ENCODE results near the gene MAN1A1. TPM values are rescaled to one million over a fixed set of nuclear protein-coding genes. Genes with fewer than 3 reads are reported as not detected.
A peak's percentile ranks its signal among the peaks of the same experiment; 100 is the strongest.

The MAN1A1 gene
- total RNA-seq, 1 experiment from 2014 or later = 13.3 TPM

DNA sequence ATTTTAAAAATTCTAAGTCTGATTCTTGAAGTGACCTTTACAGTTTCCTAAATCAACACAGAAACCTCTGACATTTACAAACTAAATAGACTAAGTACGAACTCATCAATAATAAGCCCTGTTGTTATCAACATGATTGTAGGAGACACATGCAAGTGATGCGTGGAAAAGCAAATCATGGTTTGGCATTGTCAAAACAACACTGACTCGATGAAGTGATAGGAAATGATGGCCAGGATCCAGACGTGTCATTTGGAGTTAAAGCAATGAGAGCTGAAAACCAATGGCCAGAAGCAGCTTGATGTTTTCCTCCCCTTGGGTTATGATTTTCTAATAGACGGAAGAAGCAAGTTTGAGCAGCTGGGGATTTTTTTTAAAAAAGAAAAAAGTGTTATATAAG is 153.7 kb downstream of the MAN1A1 start:
- TF ChIP-seq, protein P1, sequence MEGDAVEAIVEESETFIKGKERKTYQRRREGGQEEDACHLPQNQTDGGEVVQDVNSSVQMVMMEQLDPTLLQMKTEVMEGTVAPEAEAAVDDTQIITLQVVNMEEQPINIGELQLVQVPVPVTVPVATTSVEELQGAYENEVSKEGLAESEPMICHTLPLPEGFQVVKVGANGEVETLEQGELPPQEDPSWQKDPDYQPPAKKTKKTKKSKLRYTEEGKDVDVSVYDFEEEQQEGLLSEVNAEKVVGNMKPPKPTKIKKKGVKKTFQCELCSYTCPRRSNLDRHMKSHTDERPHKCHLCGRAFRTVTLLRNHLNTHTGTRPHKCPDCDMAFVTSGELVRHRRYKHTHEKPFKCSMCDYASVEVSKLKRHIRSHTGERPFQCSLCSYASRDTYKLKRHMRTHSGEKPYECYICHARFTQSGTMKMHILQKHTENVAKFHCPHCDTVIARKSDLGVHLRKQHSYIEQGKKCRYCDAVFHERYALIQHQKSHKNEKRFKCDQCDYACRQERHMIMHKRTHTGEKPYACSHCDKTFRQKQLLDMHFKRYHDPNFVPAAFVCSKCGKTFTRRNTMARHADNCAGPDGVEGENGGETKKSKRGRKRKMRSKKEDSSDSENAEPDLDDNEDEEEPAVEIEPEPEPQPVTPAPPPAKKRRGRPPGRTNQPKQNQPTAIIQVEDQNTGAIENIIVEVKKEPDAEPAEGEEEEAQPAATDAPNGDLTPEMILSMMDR (IDR thresholded peaks at IDR 0.05; ENCODE audit: unreplicated experiment) = no peak
- no peaks in the 10 kb centered on the region for H3K27me3 Mint-ChIP-seq (ENCODE audit: unreplicated experiment)
- H3K27ac Mint-ChIP-seq (ENCODE audit: unreplicated experiment) = no peak overlapping the region
- CTCF ChIA-PET = no interaction called here
- H3K4me1 Mint-ChIP-seq (ENCODE audit: low read depth, unreplicated experiment) = peaks cover 19% of the 10 kb centered on the region
- no peaks in the 10 kb centered on the region for H3K9me3 Mint-ChIP-seq (ENCODE audit: low read depth, unreplicated experiment)
- intact Hi-C loops (cut with micrococcal nuclease; ENCODE audit: unreplicated experiment) = no loop called here
- DNase-seq = no peak
- H3K36me3 Mint-ChIP-seq (ENCODE audit: insufficient read depth, unreplicated experiment) = no peaks in the 10 kb centered on the region
- no peak overlapping the region for H3K4me3 Mint-ChIP-seq (ENCODE audit: low read depth, unreplicated experiment)
- BruUV-seq (replicated peaks) = no TSS peak

DNA sequence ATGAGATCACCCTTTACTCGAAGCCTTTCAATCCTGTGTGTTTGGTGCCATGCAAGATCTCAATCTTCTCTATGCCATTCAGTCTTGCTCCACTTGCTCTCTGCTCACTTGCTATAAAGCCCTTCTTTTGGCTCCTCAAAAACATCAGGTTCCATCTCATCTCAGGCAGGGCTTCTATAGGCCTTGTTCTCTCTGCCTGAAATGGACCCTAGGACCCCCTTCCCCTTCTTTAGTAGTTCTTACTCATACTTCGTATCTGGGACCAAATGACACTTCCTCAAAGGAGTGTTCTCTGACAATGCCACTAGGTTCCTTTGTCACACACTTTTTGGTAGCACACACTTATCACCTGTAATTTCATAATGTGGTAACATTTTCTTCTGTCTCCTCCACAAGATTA is 154.4 kb downstream of the MAN1A1 start:
- Mint-ChIP-seq H3K36me3 (ENCODE audit: insufficient read depth, unreplicated experiment) (no peaks in the 10 kb centered on the region), H3K4me1 (ENCODE audit: low read depth, unreplicated experiment) (peaks cover 13% of the 10 kb centered on the region)

DNA sequence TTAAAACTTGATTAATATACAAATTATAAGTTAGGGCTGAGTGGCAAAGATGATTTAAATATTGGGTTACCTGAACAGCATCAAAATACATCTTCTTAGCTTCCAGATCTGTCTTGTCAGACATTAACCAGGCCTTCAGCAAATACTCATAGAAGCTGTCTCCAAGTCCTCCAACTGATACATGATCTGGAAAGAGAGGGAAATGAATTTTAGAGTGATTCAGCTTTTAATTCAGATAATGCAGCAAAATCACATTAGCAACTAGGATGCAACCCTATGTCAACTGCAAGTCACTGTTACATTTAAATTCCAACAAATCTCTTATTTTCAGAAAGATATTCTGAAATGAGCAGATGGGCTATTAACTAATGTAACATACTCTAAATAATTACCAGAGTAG is 155.9 kb downstream of the MAN1A1 start:
- H3K4me3 Mint-ChIP-seq (ENCODE audit: low read depth, unreplicated experiment) = no peak overlapping the region
- BruUV-seq (replicated peaks) = no TSS peak
- TF ChIP-seq, protein P1 (IDR thresholded peaks at IDR 0.05; ENCODE audit: unreplicated experiment) = no peak
- no peak for DNase-seq
- no peak overlapping the region for H3K27ac Mint-ChIP-seq (ENCODE audit: unreplicated experiment)
- no peaks in the 10 kb centered on the region for H3K9me3 Mint-ChIP-seq (ENCODE audit: low read depth, unreplicated experiment)
- CTCF ChIA-PET = no interaction called here
- no peaks in the 10 kb centered on the region for H3K36me3 Mint-ChIP-seq (ENCODE audit: insufficient read depth, unreplicated experiment)
- no peaks in the 10 kb centered on the region for H3K27me3 Mint-ChIP-seq (ENCODE audit: unreplicated experiment)
- intact Hi-C loops (cut with micrococcal nuclease; ENCODE audit: unreplicated experiment) = no loop called here
- H3K4me1 Mint-ChIP-seq (ENCODE audit: low read depth, unreplicated experiment) = peaks cover 13% of the 10 kb centered on the region

More for the DNA sequence above, 154.4 kb downstream of the MAN1A1 start:
- Mint-ChIP-seq H3K4me3 (ENCODE audit: low read depth, unreplicated experiment) (no peak overlapping the region), H3K27me3 (ENCODE audit: unreplicated experiment) (no peaks in the 10 kb centered on the region), H3K9me3 (ENCODE audit: low read depth, unreplicated experiment) (no peaks in the 10 kb centered on the region), H3K27ac (ENCODE audit: unreplicated experiment) (no peak overlapping the region)
- TF ChIP-seq, protein P1 (IDR thresholded peaks at IDR 0.05; ENCODE audit: unreplicated experiment) = no peak
- CTCF ChIA-PET = no interaction called here
- BruUV-seq (replicated peaks) = no TSS peak
- no peak for DNase-seq
- intact Hi-C loops (cut with micrococcal nuclease; ENCODE audit: unreplicated experiment) = no loop called here

DNA sequence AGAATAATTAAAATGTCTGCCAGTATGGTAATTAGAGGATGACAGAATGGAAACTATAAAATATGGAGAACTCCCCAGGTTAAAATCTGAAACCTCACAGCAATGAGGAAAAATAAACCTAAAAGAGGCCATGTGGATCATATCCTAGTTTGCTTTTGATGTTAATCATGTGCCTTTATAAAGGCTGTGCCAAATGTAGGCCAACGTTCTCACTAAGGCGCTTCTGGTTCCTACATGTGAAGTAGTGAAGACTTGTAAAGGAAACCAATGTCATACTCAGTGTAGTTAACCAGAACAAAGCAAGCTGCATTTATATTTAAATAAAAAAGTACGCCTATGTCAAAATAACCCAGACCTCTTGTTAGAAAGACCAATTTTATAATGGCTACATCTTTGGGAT is 157.4 kb downstream of the MAN1A1 start:
- Mint-ChIP-seq H3K4me1 (ENCODE audit: low read depth, unreplicated experiment) (peaks cover 5% of the 10 kb centered on the region), H3K36me3 (ENCODE audit: insufficient read depth, unreplicated experiment) (no peaks in the 10 kb centered on the region), H3K27me3 (ENCODE audit: unreplicated experiment) (no peaks in the 10 kb centered on the region), H3K4me3 (ENCODE audit: low read depth, unreplicated experiment) (no peak overlapping the region), H3K27ac (ENCODE audit: unreplicated experiment) (peak overlapping the region; percentile 86), H3K9me3 (ENCODE audit: low read depth, unreplicated experiment) (no peaks in the 10 kb centered on the region)
- CTCF ChIA-PET = no interaction called here
- TF ChIP-seq, protein P1 (IDR thresholded peaks at IDR 0.05; ENCODE audit: unreplicated experiment) = no peak
- intact Hi-C loops (cut with micrococcal nuclease; ENCODE audit: unreplicated experiment) = no loop called here
- BruUV-seq (replicated peaks) = no TSS peak
- no peak for DNase-seq
